AG09319 (cell line): Measurements from ENCODE around the gene APBB2.
A peak's percentile ranks its signal among the peaks of the same experiment; 100 is the strongest.
"Not testable (repeated sequence)": the region's sequence is repeated elsewhere in the genome, so short reads cannot be mapped to it uniquely, and the experiment has no call there.

ENCODE experiments used
- DNase-seq: peaks from one replicate; pipeline ENCODE4 v3.0.0-alpha.2; 2010; ENCODE audit warnings: low read depth; ENCODE audit errors: extremely low read depth
- TF ChIP-seq, protein P1 (sequence below): IDR thresholded peaks from 2 replicates; pipeline ENCODE4 v1.5.1; 2011; ENCODE audit warnings: low read depth, mild to moderate bottlenecking, inconsistent platforms, low read length, moderate library complexity

APBB2 gene

GRCh38 chr4:40998675-40999358, 215.5 kb downstream of the APBB2 start:
- DNase-seq, result no peak

DNA sequence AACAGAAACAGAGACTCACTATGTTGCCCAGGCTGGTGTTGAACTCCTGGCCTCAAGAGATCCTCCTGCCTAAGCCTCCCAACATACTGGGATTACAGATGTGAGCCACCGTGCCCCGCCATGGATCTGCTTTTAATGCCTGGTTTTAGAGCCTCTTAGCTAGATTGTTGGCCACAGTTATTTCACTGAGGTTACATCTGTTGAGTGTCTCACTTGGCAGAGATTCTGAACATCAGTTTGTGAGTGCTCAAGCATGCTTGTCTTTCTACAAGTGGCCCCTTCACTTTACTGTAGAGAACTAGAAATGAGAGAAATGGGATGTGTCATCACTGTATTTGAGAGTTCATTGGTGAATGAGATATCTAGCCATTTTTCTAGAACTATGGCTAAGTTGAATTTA, 218.5 kb downstream of the APBB2 start:
- no peak for DNase-seq

More at GRCh38 chr4:40998675-40999358, 215.5 kb downstream of the APBB2 start:
- TF ChIP-seq, protein P1, sequence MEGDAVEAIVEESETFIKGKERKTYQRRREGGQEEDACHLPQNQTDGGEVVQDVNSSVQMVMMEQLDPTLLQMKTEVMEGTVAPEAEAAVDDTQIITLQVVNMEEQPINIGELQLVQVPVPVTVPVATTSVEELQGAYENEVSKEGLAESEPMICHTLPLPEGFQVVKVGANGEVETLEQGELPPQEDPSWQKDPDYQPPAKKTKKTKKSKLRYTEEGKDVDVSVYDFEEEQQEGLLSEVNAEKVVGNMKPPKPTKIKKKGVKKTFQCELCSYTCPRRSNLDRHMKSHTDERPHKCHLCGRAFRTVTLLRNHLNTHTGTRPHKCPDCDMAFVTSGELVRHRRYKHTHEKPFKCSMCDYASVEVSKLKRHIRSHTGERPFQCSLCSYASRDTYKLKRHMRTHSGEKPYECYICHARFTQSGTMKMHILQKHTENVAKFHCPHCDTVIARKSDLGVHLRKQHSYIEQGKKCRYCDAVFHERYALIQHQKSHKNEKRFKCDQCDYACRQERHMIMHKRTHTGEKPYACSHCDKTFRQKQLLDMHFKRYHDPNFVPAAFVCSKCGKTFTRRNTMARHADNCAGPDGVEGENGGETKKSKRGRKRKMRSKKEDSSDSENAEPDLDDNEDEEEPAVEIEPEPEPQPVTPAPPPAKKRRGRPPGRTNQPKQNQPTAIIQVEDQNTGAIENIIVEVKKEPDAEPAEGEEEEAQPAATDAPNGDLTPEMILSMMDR, result no peak

DNA sequence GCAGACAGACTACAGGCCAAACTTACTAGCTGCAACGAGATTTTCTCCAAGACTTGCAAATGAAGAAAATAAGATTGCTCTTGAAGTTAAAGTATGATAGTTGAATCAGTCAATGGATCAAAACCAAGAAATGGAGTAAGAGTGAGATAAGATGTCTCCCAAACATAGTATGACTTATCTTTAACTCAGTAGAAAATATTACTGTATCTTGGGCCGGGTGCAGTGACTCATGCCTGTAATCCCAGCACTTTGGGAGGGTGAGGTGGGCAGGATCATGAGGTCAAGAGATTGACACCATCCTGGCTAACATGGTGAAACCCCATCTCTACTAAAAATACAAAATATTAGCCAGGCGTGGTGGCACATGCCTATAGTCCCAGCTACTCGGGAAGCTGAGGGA, 220.0 kb downstream of the APBB2 start:
- DNase-seq, result not testable (repeated sequence)

More for the DNA sequence above, 218.5 kb downstream of the APBB2 start:
- TF ChIP-seq, protein P1, result no peak

- DNase-seq, result not testable (repeated sequence)
These were observed 221.0 kb downstream of the APBB2 start for GRCh38 chr4:40993296-40993693.

DNA sequence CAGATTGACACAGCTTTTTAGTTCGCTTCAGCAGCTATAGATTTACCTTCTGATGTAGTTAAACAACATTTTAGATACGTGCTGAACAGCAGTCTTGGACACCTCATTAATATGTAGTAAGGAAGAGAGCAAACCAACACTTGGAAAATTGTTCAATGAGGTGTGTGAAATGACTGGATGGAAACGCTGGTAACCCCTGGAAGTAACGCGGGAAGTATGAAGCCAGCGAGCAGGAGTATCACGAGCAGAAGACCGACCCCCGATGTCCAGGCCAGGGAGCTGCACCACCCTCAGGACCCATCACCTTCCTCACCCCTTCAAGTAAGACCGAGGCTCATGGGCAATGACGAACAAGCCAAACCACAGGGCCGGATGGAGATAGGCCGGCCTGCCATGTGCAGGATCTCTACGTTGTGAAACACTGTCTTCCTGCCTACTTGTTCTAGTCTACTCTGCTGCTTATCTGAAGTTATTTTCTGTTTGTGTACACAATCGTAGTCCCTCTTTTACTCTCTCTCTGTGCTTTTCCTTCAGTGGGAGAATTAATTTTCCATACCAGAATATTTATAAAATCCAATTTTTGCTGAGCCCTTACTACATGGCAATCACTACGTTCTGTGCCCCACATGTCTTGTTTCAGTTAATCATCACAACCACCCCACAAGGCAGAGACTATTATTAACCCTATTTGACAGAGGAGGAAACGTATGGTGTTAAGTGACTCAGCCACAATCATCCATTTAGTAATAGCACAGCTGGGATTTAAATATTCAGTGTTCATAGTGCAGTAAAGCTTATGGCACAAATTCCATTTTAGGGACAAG, 221.7 kb downstream of the APBB2 start:
- TF ChIP-seq, protein P1, result no peak
- DNase-seq, result no peak

DNA sequence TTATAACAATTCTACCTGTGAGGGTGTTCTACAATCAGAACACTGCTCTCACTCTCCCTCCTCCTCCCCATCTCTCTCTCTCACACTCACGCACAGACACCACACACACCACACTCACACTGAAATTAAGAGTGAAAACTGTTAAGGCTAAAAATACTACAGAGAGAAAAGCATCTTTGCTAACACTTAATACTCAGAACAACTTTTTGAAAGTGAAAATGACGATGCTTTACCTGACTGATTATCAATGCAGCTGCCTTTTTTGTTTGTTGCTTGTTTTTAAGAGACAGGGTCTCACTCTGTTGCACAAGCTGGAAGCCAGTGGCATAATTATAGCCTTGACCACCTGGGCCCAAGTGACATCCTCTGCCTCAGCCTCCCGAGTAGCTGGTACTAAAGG, 222.4 kb downstream of the APBB2 start:
- no peak for DNase-seq
- TF ChIP-seq, protein P1, result no peak

GRCh38 chr4:40990899-40991265, 223.5 kb downstream of the APBB2 start:
- DNase-seq, result no peak
- TF ChIP-seq, protein P1, result no peak

- DNase-seq, result peak; percentile 72
- TF ChIP-seq, protein P1, result no peak
These were observed 224.0 kb downstream of the APBB2 start for GRCh38 chr4:40990236-40990898.
